Measurements from ENCODE around the gene APELA. TPM values are rescaled to one million over a fixed set of nuclear protein-coding genes. Genes with fewer than 3 reads are reported as not detected.

Gene APELA
- total and polyA plus RNA-seq, 2 of the 13 experiments (the other 11 are each of a cell fraction or from before 2014, with no cell fraction given): not detected

- H2AFZ ChIP-seq (ENCODE audit: low read length): no peak overlapping the region
- no peaks in the 10 kb centered on the region for H4K20me1 ChIP-seq (ENCODE audit: insufficient read depth, low read length)
- no peaks in the 10 kb centered on the region for H3K4me1 ChIP-seq (ENCODE audit: insufficient read depth, low read length)
- H3K9ac ChIP-seq (ENCODE audit: insufficient read depth, low read depth, low read length): no peak overlapping the region
- 50% methylated on average over 2 of the region's 2 CpGs for WGBS (ENCODE audit: low lambda C conversion rate)
- no peak for ATAC-seq
- BruUV-seq (replicated peaks): no TSS peak
- FAIRE-seq: no peak
- intact Hi-C loops (cut with micrococcal nuclease; ENCODE audit: unreplicated experiment) (no loop called here), in situ Hi-C loops (cut with HindIII; ENCODE audit: extremely low pct_ligation_motif_present, low pct_unique_long_range_greater_than_20kb) (no loop called here)
- DNase-seq (ENCODE audit: low spot score): no peak
- H3K4me2 ChIP-seq (ENCODE audit: low read depth, low read length): no peak overlapping the region
- H3K36me3 ChIP-seq (replicated peaks in 1 of 2; ENCODE audit: control insufficient read depth in 1 of 2, insufficient read depth in 2 of 2, low read length in 2 of 2): no peaks in the 10 kb centered on the region
- POLR2A ChIA-PET: no interaction called here
- H3K9me3 ChIP-seq (ENCODE audit: low read length): no peaks in the 10 kb centered on the region
- CTCF ChIA-PET (ENCODE audit: low intra/inter-chr PET ratio, low total read pairs): no interaction called here
- TF ChIP-seq HNRNPK (IDR thresholded peaks at IDR 0.05; ENCODE audit: low read depth, low read length, poor library complexity, severe bottlenecking) (no peak), CEBPB (IDR thresholded peaks at IDR 0.05; ENCODE audit: borderline replicate concordance, low read depth, low read length) (peak; percentile 40)
- H3K4me3 ChIP-seq (replicated peaks in 1 of 3; ENCODE audit: insufficient read depth in 1 of 3, low read depth in 2 of 3, low read length in 3 of 3): no peak overlapping the region
- no peaks in the 10 kb centered on the region for H3K79me2 ChIP-seq (ENCODE audit: insufficient read depth, low read length)
- no peak overlapping the region for H3K27ac ChIP-seq (ENCODE audit: extremely low read length, insufficient read depth, low read length)
- H3K27me3 ChIP-seq (ENCODE audit: control insufficient read depth in 1 of 2, insufficient read depth in 2 of 2, low read length in 2 of 2): no peaks in the 10 kb centered on the region; a peak in 1 of 5 replicates
Measured at GRCh38 chr4:164904941-164905340, 28.0 kb downstream of the APELA start.

- no peak for DNase-seq (ENCODE audit: low spot score)
- no peaks in the 10 kb centered on the region for H3K36me3 ChIP-seq (replicated peaks in 1 of 2; ENCODE audit: control insufficient read depth in 1 of 2, insufficient read depth in 2 of 2, low read length in 2 of 2)
- no peak overlapping the region for H3K4me2 ChIP-seq (ENCODE audit: low read depth, low read length)
- H3K79me2 ChIP-seq (ENCODE audit: insufficient read depth, low read length): no peaks in the 10 kb centered on the region
- H3K4me3 ChIP-seq (replicated peaks in 1 of 3; ENCODE audit: insufficient read depth in 1 of 3, low read depth in 2 of 3, low read length in 3 of 3): no peak overlapping the region
- BruUV-seq (replicated peaks): no TSS peak
- CTCF ChIA-PET (ENCODE audit: low intra/inter-chr PET ratio, low total read pairs): no interaction called here
- no peak overlapping the region for H3K27ac ChIP-seq (ENCODE audit: extremely low read length, insufficient read depth, low read length)
- no peaks in the 10 kb centered on the region for H4K20me1 ChIP-seq (ENCODE audit: insufficient read depth, low read length)
- H3K27me3 ChIP-seq (ENCODE audit: control insufficient read depth in 1 of 2, insufficient read depth in 2 of 2, low read length in 2 of 2): no peaks in the 10 kb centered on the region; a peak in 1 of 5 replicates
- H2AFZ ChIP-seq (ENCODE audit: low read length): no peak overlapping the region
- no peaks in the 10 kb centered on the region for H3K9me3 ChIP-seq (ENCODE audit: low read length)
- 0 out of 3 replicates have a peak, but pooled peaks have one; percentile 31 for ATAC-seq
- no peak overlapping the region for H3K9ac ChIP-seq (ENCODE audit: insufficient read depth, low read depth, low read length)
- intact Hi-C loops (cut with micrococcal nuclease; ENCODE audit: unreplicated experiment) (no loop called here), in situ Hi-C loops (cut with HindIII; ENCODE audit: extremely low pct_ligation_motif_present, low pct_unique_long_range_greater_than_20kb) (no loop called here)
- WGBS (ENCODE audit: low lambda C conversion rate): 27% methylated on average over 3 of the region's 3 CpGs
- POLR2A ChIA-PET: no interaction called here
- H3K4me1 ChIP-seq (ENCODE audit: insufficient read depth, low read length): no peaks in the 10 kb centered on the region
- FAIRE-seq: no peak
- TF ChIP-seq KIAA2018 (CRISPR knock-in tag; IDR thresholded peaks at IDR 0.05; ENCODE audit: borderline replicate concordance): no peak
- TF ChIP-seq MAX (IDR thresholded peaks at IDR 0.05): no peak
- TF ChIP-seq ZNF550 (CRISPR knock-in tag; IDR thresholded peaks at IDR 0.05; ENCODE audit: borderline replicate concordance): no peak
- no peak for TF ChIP-seq ATF6 (CRISPR knock-in tag; conservative IDR thresholded peaks at IDR 0.05)
- TF ChIP-seq RBM39 (IDR thresholded peaks at IDR 0.05; ENCODE audit: low read depth, low read length, poor library complexity, severe bottlenecking): no peak
Measured at GRCh38 chr4:164906368-164906767, 29.4 kb downstream of the APELA start.

Data from HepG2 (cell line).